ENCODE data around the gene PAQR7. TPM values are rescaled to one million over a fixed set of nuclear protein-coding genes. Genes with fewer than 3 reads are reported as not detected.

The PAQR7 gene
- total RNA-seq, 3 donors from 2014 or later (not counting 1 experiment from before 2014, with no cell fraction given), result 2.9 to 3.6 (median 3.0) TPM

DNA sequence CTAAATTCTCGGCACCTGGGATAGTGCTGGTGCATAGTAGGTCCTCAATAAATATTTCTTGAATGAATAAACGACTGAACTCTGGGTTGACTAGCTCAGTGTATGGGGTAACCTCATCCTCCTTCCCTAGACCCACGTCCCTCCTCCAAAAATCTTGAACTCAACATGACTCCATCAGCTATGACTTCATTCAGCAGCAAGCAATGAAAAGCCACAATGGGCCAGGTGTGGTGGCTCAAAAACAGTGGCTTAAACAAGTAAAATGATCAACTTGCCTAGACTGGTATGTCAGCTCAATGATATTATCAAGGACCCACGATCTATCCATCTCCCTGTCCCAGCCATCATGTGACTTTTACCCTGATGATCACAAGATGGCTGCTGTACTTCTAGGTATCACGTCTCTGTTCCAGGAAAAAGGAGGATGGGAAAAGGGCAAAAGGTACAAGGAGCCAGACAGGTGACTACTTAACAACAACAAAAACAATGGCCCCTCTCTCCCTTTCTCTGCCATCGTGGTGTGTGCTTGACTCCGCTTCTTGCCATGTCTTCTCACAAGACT is 13.0 kb upstream of the PAQR7 start:
- no peak overlapping the region for H3K27ac ChIP-seq (ENCODE audit: low read length)
- H3K9me3 ChIP-seq (ENCODE audit: control insufficient read depth, insufficient read depth, low read length), result no peaks in the 10 kb centered on the region
- H3K4me3 ChIP-seq (ENCODE audit: low read length), result no peak overlapping the region
- Mint-ChIP-seq H3K27ac (no peak overlapping the region), H3K36me3 (no peaks in the 10 kb centered on the region), H3K4me3 (no peak overlapping the region), H3K27me3 (ENCODE audit: low read depth in 2 of 2) (no peaks in the 10 kb centered on the region), H3K9me3 (no peaks in the 10 kb centered on the region), H3K4me1 (no peaks in the 10 kb centered on the region)
- no peaks in the 10 kb centered on the region for H3K27me3 ChIP-seq (ENCODE audit: control insufficient read depth, insufficient read depth, low read length)
- 81% methylated on average over 7 of the region's 7 CpGs for WGBS (ENCODE audit: insufficient coverage)
- intact Hi-C loops (cut with micrococcal nuclease), result no loop called here
- H3K4me1 ChIP-seq (ENCODE audit: control insufficient read depth, insufficient read depth, low read length), result no peaks in the 10 kb centered on the region
- no peaks in the 10 kb centered on the region for H3K36me3 ChIP-seq (ENCODE audit: control insufficient read depth, insufficient read depth, low read length)
- TF ChIP-seq, protein P1, sequence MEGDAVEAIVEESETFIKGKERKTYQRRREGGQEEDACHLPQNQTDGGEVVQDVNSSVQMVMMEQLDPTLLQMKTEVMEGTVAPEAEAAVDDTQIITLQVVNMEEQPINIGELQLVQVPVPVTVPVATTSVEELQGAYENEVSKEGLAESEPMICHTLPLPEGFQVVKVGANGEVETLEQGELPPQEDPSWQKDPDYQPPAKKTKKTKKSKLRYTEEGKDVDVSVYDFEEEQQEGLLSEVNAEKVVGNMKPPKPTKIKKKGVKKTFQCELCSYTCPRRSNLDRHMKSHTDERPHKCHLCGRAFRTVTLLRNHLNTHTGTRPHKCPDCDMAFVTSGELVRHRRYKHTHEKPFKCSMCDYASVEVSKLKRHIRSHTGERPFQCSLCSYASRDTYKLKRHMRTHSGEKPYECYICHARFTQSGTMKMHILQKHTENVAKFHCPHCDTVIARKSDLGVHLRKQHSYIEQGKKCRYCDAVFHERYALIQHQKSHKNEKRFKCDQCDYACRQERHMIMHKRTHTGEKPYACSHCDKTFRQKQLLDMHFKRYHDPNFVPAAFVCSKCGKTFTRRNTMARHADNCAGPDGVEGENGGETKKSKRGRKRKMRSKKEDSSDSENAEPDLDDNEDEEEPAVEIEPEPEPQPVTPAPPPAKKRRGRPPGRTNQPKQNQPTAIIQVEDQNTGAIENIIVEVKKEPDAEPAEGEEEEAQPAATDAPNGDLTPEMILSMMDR (IDR thresholded peaks at IDR 0.05), result no peak
- DNase-seq (no peak), ATAC-seq (no peak)

DNA sequence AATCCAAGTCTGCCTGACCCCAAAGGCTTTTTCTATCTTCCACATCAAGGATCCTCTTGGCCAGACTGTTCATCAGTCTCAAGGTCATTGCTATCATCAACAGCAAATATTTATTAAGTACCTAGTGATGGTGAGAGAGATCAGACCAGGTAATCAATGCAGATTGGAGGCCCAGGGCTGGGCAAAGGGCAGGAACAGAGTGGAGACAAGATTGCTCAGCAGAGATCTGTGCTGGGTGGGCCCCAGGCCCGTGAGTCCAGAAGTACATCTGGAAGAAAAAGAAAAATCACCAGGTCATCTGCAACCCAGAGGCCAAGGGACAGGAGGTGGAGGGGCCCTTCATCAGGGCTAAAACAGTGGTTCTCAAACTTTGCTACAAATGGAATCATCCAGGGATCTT is 10.1 kb upstream of the PAQR7 start:
- no peak overlapping the region for H3K27ac ChIP-seq (ENCODE audit: low read length)
- ATAC-seq, result no peak
- H3K27ac Mint-ChIP-seq, result no peak overlapping the region
- TF ChIP-seq, protein P1 (IDR thresholded peaks at IDR 0.05), result no peak
- no peaks in the 10 kb centered on the region for H3K9me3 Mint-ChIP-seq
- no peak overlapping the region for H3K4me3 ChIP-seq (ENCODE audit: low read length)
- no peaks in the 10 kb centered on the region for H3K36me3 ChIP-seq (ENCODE audit: control insufficient read depth, insufficient read depth, low read length)
- H3K4me1 Mint-ChIP-seq, result no peaks in the 10 kb centered on the region
- no peaks in the 10 kb centered on the region for H3K27me3 Mint-ChIP-seq (ENCODE audit: low read depth in 2 of 2)
- WGBS (ENCODE audit: insufficient coverage), result 87% methylated on average over 1 of the region's 1 CpG
- no peak overlapping the region for H3K4me3 Mint-ChIP-seq
- no peaks in the 10 kb centered on the region for H3K27me3 ChIP-seq (ENCODE audit: control insufficient read depth, insufficient read depth, low read length)
- intact Hi-C loops (cut with micrococcal nuclease), result no loop called here
- no peak for DNase-seq
- H3K9me3 ChIP-seq (ENCODE audit: control insufficient read depth, insufficient read depth, low read length), result no peaks in the 10 kb centered on the region
- H3K4me1 ChIP-seq (ENCODE audit: control insufficient read depth, insufficient read depth, low read length), result no peaks in the 10 kb centered on the region
- H3K36me3 Mint-ChIP-seq, result no peaks in the 10 kb centered on the region

DNA sequence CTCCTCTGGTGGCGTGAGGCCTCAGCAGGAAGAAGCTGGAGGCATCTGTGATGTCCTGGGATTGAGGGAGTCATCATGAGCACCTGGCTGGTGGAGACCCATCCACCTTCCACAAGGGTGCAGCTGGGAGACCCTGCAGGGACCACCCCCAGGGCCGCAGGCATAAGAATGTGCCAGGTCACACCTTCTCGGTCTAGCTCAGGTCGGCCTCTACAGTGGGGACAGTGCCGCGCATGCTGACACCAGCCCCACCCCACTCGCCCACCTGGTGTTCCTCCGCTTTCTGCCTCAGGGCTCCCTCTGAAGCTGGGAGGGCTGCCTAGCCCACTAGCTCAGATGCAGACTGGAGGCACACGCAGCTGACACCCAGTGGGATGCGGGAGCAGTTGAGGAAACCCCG is 5.8 kb upstream of the PAQR7 start:
- no peak overlapping the region for H3K27ac ChIP-seq (ENCODE audit: low read length)
- no peaks in the 10 kb centered on the region for H3K9me3 ChIP-seq (ENCODE audit: control insufficient read depth, insufficient read depth, low read length)
- Mint-ChIP-seq H3K9me3 (no peaks in the 10 kb centered on the region), H3K4me1 (peaks cover 0 to 5% of the 10 kb centered on the region in 2 donors), H3K27ac (no peak overlapping the region), H3K36me3 (no peaks in the 10 kb centered on the region), H3K4me3 (no peak overlapping the region), H3K27me3 (ENCODE audit: low read depth in 2 of 2) (no peaks in the 10 kb centered on the region)
- DNase-seq (no peak), ATAC-seq (no peak)
- H3K4me1 ChIP-seq (ENCODE audit: control insufficient read depth, insufficient read depth, low read length), result peaks cover under 1% of the 10 kb centered on the region
- 96% methylated on average over 11 of the region's 11 CpGs for WGBS (ENCODE audit: insufficient coverage)
- intact Hi-C loops (cut with micrococcal nuclease), result no loop called here
- no peaks in the 10 kb centered on the region for H3K27me3 ChIP-seq (ENCODE audit: control insufficient read depth, insufficient read depth, low read length)
- TF ChIP-seq, protein P1 (IDR thresholded peaks at IDR 0.05), result no peak
- no peaks in the 10 kb centered on the region for H3K36me3 ChIP-seq (ENCODE audit: control insufficient read depth, insufficient read depth, low read length)
- no peak overlapping the region for H3K4me3 ChIP-seq (ENCODE audit: low read length)

DNA sequence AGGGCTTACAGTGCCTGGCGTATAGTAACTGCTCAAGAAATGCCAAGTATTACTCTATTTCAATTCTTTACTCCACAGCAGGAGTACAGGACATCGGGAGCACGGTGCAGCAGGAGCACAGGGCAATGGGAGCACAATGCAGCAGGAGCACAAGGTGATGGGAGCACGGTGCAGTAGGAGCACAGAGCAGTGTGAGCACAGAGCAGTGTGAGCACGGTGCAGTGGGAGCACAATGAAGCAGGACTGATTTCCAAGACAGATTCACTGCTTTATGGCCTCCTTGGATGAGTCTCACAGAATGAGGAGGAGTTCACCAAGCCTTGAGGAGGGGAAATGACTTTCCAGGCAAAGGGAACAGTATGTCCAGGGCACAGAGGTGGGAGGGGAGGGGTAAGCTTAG is 5.0 kb upstream of the PAQR7 start:
- WGBS (ENCODE audit: insufficient coverage), result 95% methylated on average over 5 of the region's 5 CpGs
- Mint-ChIP-seq H3K9me3 (no peaks in the 10 kb centered on the region), H3K27me3 (ENCODE audit: low read depth in 2 of 2) (no peaks in the 10 kb centered on the region), H3K36me3 (no peaks in the 10 kb centered on the region), H3K4me3 (no peak overlapping the region), H3K27ac (peak overlapping the region in 1 of 2 donors; percentile 29), H3K4me1 (peaks cover 0 to 10% of the 10 kb centered on the region in 2 donors)
- Histone ChIP-seq H3K4me1 (ENCODE audit: control insufficient read depth, insufficient read depth, low read length) (peaks cover 8% of the 10 kb centered on the region), H3K36me3 (ENCODE audit: control insufficient read depth, insufficient read depth, low read length) (no peaks in the 10 kb centered on the region), H3K27ac (ENCODE audit: low read length) (no peak overlapping the region), H3K4me3 (ENCODE audit: low read length) (no peak overlapping the region), H3K27me3 (ENCODE audit: control insufficient read depth, insufficient read depth, low read length) (no peaks in the 10 kb centered on the region), H3K9me3 (ENCODE audit: control insufficient read depth, insufficient read depth, low read length) (no peaks in the 10 kb centered on the region)
- TF ChIP-seq, protein P1 (IDR thresholded peaks at IDR 0.05), result no peak
- intact Hi-C loops (cut with micrococcal nuclease), result no loop called here
- no peak for ATAC-seq
- DNase-seq, result no peak
